GM12864 (cell line): ENCODE results near the gene SPTAN1.
"Not testable (repeated sequence)": the region's sequence is repeated elsewhere in the genome, so short reads cannot be mapped to it uniquely, and the experiment has no call there.

Experiments used
- DNase-seq: peaks from one replicate; pipeline ENCODE4 v3.0.0-alpha.2; 2011; ENCODE audit warnings: low read depth
- H3K4me3 ChIP-seq: 2 replicates; pipeline ENCODE4 v1.5.1; 2011; ENCODE audit warnings: mild to moderate bottlenecking, low read depth, low read length, control low read depth
- TF ChIP-seq, protein P1 (sequence below): IDR thresholded peaks from 2 replicates; pipeline ENCODE4 v1.5.1; 2011; ENCODE audit warnings: low read depth, mild to moderate bottlenecking, moderate library complexity, low read length, control low read depth, inconsistent platforms; ENCODE audit errors: missing control alignments

SPTAN1 gene

DNA sequence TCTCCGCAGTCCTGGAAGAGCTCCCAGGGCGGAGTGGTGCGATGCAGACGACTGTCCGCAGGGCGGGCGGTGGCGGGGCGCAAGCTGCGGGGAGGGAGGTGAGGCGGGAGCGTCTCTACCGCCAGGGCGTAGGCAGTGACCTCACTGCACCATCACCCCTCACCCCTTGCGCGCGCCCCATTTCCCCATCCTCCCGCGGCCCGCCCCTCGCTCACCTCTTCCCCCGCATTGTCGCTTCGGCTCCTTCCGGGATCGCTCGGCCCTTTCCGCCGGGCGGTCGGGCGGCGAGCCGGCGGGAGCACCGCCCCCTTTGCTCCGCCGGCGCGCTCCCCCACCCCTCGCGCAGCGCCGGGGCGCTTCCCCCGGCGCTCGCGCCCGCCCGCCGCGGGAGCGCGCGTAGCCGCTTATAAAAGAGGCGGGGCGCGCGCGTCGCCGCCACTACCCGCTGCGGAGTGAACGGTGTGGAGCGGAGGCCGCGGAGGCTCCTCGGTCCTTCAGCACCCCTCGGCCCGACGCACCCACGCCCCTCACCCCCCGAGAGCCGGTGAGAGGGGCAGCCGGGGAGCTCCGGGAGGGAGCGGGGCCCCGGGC is at the start of gene SPTAN1:
TSS of gene SPTAN1 (plus strand) at position 435 of the 591 bp plus-strand sequence. CDS start 14,154 bp downstream, outside the sequence.
- TF ChIP-seq, protein P1, sequence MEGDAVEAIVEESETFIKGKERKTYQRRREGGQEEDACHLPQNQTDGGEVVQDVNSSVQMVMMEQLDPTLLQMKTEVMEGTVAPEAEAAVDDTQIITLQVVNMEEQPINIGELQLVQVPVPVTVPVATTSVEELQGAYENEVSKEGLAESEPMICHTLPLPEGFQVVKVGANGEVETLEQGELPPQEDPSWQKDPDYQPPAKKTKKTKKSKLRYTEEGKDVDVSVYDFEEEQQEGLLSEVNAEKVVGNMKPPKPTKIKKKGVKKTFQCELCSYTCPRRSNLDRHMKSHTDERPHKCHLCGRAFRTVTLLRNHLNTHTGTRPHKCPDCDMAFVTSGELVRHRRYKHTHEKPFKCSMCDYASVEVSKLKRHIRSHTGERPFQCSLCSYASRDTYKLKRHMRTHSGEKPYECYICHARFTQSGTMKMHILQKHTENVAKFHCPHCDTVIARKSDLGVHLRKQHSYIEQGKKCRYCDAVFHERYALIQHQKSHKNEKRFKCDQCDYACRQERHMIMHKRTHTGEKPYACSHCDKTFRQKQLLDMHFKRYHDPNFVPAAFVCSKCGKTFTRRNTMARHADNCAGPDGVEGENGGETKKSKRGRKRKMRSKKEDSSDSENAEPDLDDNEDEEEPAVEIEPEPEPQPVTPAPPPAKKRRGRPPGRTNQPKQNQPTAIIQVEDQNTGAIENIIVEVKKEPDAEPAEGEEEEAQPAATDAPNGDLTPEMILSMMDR = no peak
- H3K4me3 ChIP-seq = peak within 1 kb of the TSS; percentile 94
- peak; percentile 62 for DNase-seq

DNA sequence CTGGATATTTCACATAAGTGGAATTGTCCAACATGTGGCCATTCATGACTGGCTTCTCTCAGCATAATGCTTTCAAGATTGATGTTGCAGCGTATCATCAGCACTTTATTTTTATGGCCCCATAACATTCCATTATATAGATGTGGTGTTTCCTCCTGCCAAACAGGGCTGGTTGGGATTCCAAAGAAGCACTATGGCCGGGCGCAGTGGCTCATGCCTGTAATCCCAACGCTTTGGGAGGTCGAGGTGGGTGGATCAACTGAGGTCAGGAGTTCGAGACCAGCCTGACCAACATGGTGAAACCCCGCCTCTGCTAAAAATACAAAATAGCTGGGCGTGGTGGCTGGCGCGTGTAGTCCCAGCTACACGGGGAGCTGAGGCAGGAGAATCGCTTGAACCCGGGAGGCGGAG is 49.0 kb upstream of the SPTAN1 start:
- H3K4me3 ChIP-seq, DNase-seq: not testable (repeated sequence)

DNA sequence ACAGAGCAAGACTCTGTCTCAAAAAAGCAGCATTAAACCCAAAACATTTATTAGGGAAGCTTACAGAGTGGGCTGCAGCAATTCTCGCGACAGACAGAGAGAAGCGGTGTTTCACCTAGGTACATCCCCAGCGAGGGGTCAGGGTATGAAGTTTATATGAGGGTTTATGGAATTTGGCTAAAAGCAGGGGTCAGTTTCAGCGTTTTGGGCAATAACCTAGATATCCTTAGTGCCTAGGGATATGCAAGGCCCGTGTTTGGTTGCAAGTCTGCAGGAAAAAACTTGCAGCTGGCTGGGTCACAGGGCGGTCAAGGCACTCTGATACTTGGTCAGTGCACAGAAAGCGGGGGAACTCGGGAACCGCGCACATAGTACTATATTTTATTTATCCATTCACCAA is 48.5 kb upstream of the SPTAN1 start:
- TF ChIP-seq, protein P1 = no peak
- no peak for DNase-seq
- peak overlapping the region; percentile 81; the same call in 1 of the 2 replicates for H3K4me3 ChIP-seq

DNA sequence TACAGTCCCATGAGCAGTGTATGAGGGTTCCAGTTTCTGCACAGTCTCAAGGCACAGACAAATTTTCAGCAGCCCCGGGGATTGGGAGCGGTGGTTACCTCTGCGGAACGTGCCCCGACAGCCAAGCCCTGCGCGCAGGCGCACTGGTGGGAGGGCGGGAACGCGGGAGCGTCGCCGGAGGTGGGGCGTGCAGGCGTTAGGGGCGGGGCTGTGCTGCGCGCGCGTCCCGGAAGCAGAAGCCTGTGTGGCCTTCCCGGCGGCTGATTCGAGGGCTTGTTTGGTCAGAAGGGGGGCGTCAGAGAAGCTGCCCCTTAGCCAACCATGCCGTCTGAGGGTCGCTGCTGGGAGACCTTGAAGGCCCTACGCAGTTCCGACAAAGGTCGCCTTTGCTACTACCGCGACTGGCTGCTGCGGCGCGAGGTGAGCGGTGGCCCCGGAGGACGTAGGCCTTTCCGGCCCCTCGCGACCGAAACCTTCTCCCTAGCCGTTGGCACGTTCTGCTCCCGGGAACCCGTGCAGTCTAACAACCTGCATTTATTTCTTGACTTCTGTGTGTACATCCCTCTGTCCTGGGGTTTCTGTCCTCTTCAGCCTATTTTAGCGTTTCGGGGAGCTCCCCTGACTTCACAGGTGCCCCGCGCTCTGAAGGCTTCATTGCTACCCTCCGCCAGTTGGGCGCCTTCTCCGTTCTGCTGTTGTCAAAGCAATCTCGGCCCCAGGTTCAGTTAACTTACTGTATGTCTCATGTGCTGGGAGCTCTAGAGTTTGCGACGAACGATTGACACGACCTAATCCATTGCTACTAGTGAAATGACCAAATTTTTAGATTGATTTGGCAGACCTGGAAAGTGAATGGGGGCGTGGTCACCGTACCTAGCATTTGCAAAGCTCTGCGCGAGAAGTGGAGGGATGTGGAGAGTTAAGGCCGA is 47.6 kb upstream of the SPTAN1 start, which contains the start of gene GLE1:
TSS of gene GLE1 (plus strand) at position 235 of the 929 bp plus-strand sequence. CDS start at position 322, 87 bp downstream.
- peak; percentile 73 for DNase-seq
- H3K4me3 ChIP-seq = peak within 1 kb of the TSS; percentile 81
- TF ChIP-seq, protein P1 = no peak

DNA sequence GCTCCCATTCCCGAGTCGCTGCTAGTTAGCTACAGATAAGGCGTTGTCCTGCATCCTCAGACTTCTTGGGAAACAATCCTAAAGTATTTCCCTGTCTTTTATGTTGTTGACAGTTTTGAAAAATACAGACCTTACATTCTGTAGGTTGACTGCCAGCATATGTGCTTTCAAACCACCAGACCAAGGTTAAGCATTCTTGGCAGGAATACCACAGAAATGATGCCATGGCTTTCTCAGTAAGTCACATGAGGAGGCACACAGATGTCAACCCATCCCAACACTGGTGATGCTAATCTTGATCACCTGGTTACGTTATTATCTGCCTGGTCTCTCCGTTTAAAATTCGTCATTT is 47.0 kb upstream of the SPTAN1 start:
- peak overlapping the region; percentile 81 for H3K4me3 ChIP-seq
- no peak for DNase-seq
- TF ChIP-seq, protein P1 = no peak

DNA sequence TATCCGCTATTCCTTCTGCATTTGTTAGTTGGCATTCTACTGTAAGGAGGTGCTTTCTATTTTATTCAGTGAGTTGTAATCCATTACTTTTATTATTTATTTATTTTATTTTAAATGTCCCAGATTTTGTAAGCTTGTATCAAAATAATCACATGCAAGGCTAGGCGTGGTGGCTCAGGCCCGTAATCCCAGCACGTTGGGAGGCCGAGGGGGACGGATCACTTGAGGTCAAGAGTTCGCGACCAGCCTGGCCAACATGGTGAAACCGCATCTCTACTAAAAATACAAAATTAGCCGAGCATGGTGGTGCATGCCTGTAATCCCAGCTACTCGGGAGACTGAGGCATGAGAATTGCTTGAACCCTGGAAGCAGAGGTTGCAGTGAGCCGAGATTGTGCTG is 46.5 kb upstream of the SPTAN1 start:
- H3K4me3 ChIP-seq, DNase-seq: not testable (repeated sequence)

DNA sequence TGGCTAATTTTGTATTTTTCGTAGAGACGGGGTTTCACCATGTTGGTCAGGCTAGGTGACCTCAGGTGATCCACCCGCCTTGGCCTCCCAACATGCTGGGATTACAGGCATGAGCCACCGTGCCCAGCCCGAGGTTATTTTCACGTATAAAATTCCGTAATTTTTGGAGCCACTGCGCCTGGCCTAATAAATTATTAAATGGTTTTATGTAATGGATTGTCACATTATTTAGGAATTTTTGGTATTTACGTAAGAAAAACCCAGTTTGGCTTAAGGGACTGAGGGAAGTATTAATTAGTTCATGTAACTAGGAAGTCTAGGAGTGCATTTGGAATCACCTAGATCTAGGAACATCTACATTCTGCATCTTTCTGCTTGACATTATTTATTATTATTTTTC is 39.6 kb upstream of the SPTAN1 start:
- no peak overlapping the region for H3K4me3 ChIP-seq
- no peak for DNase-seq
- TF ChIP-seq, protein P1 = no peak
